Hippocampal formation (tissue), 2 donors: ENCODE data around the gene ZBTB20.

Source experiments
- DNase-seq, 2 donors: peaks; one replicate each; lab custom pipeline; 2025; lab: John Stamatoyannopoulos, UW

ZBTB20 gene

DNA sequence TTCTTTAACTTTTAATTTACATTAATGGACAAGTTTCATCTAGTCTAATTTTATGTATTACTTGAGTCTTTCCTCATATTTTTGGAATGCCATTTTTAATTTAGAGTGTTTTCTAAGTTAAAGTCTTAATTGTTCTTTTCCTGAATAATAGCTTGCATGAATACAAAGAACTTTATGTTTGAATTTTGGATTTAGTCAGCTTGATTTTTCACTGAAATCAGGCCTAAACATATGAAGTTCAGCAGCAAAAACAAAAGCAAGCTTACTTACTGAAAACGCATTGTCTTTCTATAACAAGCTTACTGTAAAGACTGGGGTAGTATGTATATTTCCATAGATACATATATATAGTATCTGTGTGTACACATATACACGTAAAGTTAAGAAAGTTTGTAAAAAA lies 126.0 kb downstream of the ZBTB20 start:
- no peak for DNase-seq

DNA sequence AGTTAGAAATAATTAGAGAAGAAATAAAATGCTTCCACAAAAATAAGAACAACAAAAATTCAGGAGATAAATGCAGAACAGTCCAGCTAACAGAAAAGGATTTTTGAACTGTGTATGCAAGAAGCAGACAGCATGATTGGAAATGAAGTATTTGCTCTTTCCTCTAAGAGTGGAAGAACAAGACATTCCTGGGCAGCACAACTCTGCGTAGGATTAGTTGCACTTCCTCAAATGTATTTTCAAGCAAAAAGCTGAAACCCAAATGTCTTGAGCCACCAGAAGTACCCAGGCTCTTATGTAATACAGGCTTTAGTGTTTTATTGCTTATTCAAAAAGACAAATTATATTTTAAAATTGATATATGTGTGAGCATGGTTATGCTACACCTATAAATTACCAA lies 127.2 kb downstream of the ZBTB20 start:
- peak in 1 of 2 donors; percentile 32 for DNase-seq

DNA sequence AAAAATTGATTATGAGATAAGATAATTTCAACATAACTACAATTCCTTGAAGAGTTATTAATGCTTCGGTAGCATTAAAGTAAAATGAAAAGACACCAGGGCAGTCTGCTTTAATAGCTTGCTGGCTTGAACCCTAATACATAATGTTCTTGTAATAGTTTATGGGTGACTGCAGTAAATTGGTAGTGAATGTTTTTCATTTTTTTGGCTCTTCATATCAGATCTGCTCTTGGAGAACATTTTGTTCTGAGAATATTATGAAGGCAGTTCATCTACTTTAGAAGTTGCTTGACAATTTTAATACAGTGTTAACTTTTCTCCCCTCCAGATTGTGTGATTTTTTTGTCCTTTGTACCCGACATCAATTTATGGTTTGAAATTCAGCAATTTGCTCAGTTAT lies 128.4 kb downstream of the ZBTB20 start:
- DNase-seq, result no peak

DNA sequence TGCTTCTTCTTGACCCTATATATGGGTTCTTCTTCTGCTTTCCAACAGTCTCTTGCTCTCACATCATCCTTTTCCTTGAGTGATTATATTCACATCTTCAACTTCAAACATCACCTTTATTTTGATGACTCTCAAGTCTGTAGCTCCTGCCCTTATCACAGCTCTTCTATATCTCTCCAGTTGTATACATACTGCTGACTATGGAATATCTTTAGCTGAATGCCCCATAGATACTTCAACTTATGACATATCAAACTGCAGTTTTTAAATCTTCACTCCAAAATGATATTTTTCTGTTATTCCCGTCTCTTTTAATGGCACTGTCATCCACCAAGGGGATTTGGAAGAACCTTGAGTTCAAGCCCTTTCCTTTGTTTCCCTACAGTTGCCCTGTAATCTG lies 139.1 kb downstream of the ZBTB20 start:
- DNase-seq, result no peak

DNA sequence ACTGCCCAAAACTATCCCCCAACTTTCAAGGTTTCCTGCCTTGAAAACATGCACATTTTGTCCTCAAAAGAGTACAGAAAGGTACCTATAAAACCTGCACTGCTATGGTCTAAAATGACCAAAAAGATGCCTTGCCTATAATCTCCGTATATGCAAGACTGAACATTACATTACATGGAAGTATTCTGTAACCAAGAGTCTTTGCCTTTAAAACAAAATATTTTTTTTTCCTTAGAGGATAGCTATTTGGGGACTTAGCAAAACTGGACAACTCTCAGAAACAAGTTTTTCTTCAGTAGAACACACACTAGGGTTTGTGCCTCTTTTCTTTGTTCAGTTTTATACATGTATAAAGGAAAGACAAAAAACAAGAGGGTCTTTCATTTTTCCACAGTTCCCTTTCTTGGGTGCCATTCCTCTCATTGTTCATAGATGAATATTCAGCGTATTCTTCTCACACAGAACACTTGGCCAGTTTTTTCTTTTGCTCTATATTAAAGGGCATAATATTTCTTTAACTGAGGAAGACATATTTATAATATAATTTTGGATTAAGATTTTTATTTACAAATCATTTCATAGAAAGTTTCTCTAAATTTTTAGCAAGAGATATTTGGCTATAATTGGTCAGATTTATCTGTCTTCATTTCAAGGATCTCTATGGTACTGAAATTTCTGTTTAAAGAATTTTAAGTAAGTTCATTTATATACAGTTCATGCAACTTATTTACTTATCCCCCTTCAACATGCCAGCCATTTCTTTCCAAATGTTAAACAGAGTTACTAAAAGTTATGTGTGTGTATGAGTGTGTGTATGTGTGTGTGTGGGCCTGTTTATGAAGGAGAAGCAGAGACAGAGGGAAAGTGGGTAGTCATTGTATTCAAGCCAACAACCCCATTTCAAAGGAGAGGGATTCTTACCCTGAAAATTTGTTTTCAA lies 142.6 kb downstream of the ZBTB20 start:
- DNase-seq, result peak; percentile 0 to 65

DNA sequence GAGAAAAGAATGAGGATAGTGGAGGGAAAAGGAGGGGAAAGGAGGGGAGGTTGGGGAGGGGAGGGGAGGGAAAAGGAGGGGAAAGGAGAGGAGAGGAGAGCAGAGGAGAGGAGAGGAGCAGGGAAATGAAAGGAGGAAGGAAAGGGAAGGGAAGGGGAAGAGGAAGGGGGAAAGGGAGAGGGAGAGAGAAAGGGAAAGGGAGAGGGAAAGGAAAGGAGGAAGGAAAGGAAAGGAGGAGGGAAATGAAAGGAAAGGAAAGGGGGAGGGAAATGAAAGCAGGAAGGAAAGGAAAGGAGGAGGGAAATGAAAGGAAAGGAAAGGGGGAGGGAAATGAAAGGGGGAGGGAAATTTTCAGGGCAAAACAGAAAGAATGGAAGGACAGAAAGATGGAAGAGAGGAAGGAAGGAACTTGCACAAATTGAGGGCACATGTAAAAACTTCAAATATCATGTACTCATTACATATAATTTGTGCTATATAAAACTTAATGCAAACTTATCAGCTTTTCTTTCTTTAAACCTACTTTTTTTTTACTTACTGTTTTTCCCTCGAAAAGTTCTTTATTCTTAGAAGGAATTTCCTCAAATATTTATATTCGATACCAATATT lies 148.0 kb downstream of the ZBTB20 start:
- no peak for DNase-seq

DNA sequence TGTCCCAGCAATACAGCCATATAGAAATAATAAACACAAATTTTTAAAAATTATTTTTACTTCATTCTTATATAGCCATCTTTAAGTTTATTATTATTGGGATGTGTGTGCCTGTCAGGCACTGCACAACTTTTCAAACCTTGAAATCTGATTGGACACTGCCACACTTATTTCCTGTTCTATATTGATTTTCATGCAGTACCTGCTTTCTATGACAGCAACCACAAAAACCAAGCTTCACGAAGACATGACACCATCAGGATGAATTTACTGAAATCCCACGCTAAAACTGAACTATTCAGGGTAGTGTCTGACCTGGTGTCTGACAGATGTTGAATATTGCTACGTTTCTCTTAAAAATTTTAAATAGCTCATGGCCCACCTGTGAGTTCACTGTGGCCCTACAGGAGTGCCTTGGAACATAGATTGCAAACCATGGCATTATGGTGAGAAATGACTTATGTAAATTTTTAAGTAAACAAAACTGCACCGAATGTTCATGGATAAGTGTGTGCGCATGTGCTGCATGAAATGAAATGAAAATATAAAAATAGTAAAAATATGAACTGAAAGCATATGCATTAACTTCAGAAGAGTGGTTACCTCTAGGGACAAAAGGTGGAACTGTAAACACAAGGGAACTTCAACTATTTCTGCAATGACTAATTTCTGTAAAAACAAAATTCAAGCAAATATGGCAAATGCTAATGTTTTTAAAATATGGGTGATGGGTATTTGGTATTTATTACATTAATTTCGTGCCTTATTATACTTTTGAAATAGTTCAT lies 152.3 kb downstream of the ZBTB20 start:
- no peak for DNase-seq

DNA sequence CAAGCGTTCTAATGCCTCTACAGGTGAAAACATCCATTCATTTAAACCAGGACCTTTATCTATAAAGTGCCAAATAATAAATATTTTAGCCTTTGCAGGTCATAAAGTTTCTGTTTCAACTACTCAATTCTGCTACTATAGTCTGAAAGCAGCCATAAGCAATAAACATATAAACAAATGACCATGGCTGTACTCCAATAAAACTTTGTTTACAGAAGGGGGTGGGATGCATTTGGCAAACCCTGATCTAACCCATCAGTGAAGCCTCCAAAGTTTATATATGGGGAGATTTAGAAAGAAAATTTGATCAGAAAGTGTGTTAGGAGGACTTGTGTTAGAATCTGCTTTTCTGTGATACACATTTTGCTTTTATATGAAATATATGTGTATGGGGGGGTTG lies 161.3 kb downstream of the ZBTB20 start:
- no peak for DNase-seq

DNA sequence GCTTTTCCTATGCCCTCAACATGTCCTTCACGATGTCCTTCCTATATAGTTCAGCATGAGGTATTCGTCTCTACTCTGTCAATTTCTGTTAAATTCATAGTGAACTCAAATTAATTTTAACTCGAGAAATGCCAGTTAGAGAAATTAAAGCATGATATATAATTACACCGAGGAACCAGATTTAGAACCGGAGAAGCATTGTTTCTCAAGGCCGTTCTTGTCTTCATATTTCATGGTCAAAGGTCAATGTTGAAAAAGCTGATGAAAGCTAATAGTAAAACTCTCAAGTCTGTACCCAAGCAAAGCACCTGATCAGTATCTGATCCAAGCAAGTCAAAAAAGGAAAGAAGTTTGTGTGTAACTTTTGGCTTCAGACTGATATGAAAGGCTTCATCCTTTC lies 163.8 kb downstream of the ZBTB20 start:
- no peak for DNase-seq

DNA sequence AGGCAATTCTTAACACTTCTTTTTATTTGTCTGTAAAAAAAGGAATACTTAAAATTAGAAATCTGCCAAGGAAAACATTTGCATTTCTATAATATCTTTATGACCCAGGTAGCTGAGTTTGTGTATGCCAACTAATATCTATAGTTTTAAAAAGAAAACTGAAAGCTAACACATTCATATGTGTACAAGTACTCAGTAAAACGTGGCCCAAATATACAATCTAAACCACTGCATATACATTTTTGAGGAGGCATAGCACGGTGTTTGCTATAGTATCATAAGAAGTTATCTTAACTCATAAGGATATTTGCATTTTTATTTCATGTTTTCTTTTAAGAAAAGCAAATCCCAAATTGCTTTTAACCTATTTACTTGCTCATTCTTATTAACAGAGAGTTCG lies 172.7 kb downstream of the ZBTB20 start:
- DNase-seq, result no peak

DNA sequence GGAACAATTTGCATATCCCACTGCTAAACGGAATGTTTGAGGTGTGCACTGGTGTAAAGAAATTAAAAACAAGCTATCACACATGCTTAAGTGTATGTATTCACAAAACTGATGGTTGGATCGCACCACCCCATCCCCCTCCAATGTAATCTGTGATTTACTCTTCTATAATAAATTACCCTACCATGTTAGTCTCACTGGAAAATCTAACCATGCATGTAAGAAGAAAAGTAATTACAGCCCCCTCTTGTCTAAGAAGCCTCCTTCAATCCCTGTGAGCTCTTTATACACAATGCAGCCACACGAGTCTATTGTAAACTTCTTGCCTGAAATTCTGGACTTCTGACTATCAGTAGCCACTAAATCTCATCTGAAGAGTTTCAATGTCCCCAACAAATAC lies 173.6 kb downstream of the ZBTB20 start:
- no peak for DNase-seq

DNA sequence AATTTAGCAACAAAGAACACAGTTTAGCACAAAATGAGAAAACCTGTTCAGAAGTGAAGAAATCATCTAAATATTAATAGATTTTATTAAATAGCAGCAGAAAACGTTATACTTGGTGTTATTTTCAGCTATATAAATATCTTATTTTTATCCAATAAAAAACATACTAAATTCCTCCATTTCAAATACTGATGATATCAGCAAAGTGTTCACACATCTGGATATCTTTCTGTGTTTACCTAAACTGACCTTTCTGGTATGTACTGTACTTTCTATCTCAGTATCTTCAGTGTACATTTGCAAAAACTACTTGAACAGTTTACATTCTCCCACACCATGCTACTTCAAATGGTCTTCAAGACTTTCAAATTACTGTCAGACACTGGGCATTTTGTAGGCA lies 179.9 kb downstream of the ZBTB20 start:
- no peak for DNase-seq

DNA sequence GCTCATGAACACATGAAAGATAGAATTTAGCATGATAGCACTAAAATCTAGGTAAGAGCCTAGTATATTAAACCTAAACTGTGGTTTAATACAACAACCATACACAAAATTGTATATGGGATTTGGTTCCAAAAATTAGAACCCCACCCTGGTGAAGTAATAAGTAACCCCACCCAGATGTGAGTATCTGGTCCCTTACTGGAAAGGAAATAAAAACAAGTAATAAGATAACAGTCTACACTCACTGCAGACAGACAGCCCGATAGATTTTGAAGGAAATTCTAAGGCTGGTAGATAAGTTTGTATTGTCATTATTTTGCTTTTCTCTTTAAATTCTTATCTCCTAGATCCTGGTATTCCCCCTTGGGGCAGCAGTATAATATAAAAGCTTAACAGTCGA lies 184.9 kb downstream of the ZBTB20 start:
- DNase-seq, result no peak

DNA sequence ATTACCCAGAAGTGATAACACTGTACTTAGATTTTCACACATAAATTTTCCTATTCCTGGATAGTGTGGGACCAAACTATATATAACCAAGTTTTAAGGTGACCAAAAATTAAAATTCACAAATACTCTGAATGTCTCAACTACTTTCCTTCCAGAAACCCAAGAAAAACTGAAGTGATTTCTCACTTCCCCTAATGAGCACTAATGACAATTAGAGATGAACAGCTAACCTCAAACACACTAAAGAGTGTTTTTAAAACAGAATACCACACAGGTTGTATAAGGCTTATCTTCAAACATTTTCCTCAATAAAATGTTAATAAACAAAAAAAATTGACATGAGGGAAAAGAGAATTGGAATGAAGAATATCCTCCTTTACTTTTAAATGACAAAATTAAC lies 188.2 kb downstream of the ZBTB20 start:
- no peak for DNase-seq

DNA sequence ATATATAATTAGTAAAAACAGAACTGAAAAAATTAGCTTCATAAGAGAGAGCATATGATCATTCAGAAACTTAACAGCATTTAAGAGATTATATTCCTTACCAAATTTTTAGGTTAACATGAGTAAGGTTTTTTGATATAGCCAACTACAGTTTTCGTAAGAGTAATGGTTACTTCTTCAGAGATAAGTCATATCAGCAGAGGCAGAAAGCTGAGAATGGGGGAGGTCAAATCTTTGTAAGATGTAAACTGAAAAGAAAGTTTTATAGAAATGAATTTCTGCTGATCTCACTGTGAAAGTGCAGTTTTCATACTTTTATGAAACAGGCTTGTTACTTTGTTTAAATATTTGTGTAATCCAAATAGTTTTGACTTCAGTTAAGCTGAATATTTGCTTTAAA lies 193.3 kb downstream of the ZBTB20 start:
- DNase-seq, result no peak

DNA sequence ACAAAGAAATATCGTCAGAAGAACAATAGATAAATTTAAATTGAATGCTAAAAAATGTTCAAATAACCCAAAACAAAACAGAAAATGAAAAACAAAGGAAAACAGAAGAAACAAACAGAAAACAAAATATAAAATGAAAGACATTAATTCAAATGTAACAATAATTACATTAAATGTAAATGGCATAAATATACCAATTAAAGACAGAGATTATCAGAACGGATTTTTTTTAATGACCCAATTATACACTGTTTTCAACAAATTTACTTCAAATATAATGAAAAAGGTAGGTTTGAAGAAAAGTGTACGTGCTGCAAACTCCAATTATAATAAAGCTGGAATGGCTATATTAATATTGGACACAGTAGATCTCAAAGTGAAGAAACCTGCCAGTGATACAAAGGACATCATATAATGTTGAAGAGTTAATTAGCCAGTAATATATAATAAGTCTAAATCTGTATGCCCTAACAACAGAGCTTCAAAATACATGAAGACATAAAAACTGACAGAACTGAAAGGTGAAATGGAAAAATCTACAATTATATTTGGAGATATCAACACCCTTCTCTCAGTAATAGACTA lies 193.8 kb downstream of the ZBTB20 start:
- no peak for DNase-seq

DNA sequence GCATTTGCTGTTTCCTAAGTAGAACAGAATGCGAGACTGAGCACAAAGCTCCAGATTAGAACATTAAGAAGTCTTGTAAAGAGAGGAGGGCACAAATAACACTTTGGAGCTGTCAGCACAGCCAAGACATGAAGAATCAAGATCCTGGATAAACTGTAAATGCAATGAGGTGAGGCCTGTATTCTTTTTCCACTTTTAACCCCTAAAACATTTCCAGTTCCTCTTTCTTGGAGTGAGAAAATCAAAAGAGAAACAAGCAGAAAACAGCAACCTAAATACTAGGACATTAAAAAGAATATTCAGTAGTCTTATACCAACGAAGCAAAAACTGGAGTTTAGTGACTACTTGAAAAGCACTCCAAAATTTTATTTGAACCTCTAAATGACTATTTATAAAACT lies 204.3 kb downstream of the ZBTB20 start:
- no peak for DNase-seq

DNA sequence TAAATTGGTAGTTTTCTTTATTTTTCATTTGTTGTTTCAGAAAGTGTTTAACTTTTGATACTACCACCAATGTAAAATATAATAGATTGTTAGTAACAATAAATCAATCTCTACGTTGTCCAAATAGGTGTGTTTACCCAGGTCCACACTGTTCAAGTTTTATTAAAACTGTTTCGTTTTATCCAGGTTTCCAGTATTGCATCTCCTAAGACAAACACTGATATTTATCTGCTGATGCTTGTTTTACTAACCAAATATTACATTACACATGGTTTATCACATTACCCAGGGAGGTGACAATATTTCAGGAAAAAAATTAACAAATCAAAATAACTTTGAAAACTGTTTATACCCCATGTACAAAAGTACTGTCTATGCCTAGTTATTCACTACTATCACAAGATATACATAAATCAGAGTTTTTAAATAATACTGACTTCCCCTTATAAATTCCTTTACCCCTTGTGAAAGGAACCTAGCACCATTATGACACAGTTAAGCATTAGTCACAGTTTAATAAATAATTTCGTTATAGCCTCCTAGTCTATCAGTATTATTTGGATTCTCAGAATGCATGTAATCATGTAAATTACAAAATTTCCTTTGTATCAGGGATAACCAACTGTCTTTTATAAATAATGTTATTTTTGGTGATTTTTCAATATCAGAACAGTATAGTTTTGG lies 205.3 kb downstream of the ZBTB20 start:
- no peak for DNase-seq

DNA sequence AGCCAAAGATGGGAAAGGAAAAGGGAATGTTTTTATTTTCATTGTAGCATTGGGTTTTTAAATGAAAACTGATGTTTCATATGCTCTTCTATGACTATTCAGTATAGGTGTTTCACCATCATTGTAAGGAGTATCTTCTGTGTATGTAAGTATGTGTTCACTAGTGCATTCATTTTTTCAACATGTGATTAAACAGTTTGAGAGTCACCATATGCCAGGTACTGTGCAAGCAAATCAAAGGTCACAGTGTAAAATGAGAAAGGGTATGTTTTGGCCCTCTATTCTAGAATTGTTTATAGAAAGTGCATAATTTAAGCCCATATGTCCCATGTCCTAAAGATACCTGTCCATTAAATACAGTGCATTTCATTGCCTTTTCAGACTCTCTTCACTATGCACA lies 207.2 kb downstream of the ZBTB20 start:
- no peak for DNase-seq

DNA sequence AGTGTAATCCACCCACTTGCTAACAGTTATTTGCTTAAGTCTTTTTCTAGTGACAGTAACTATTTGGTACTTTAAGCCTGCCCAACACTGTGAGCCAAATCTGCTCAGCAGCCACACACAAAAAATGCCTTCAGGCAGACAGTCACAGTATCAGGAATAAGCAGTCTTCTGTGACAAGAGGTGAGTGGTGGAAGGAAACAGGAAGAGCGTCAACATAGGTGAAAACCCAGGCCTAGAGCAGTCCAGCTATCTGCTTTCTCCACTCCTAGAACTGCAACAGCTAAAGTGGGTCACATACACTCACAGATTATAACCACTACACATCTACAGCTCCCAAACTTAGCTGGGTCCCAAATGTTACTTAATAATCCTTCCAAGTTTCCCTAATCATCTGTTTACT lies 213.7 kb downstream of the ZBTB20 start:
- no peak for DNase-seq

DNA sequence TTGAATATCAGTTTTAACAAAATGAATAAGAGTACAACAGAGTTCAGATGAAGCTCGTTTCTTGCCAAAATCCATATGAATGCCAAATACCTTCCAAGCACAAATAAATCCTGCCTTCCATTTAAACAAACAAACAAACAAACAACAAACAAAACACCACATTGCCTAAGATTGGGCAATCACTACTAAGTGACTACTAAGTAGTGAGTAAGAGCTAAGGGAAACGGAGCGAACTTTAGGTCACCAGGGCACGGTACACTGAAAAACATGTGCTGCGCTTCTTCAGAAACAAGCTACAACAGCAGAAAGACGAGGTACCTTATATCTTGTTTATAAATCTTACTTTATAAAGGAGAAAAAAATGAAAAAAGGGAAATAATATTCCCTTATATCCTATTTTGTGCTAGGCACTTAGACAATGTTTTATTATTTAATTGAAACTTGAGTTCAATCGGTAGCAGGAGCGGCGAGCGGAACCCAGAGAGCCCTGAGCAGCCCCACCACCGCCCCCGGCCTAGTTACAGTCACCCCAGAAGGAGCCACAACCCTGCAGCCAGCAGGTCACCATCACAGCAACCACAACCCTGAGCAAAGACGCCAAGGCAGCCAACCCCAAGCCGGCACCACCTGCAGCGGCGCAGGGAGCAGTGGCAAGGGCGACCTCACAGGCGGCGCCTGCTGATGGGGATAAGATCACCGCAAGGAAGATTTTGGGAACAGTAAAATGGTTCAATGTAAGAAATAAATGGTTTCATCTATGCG lies 216.9 kb downstream of the ZBTB20 start:
- DNase-seq, result no peak
